IMR-90 (cell line): Measurements from ENCODE around the gene MAGI1. TPM values are rescaled to one million over a fixed set of nuclear protein-coding genes. Genes with fewer than 3 reads are reported as not detected.

Experiments used
- ATAC-seq: fragments of 200-7000 bp; cut with Tn5 transposase; 2 replicates; pipeline ENCODE4 v1.9.1; 2020; ENCODE audit warnings: low read depth, mild to moderate bottlenecking, moderate library complexity
- BruUV-seq: library from RNA; stranded (reverse); fragments of 400-500 nt; replicated peaks from 2 replicates; lab custom pipeline; 2021; lab: Mats Ljungman, UMichigan
- CTCF ChIA-PET: fragments of 300-600 bp; formaldehyde crosslinking; extraction: SDS; loops from one replicate; lab custom pipeline; 2021; ENCODE audit warnings: antibody characterized with exemption; lab: Yijun Ruan, JAX
- POLR2A ChIA-PET: fragments of 300-600 bp; sonication (Branson Sonifier 250); formaldehyde crosslinking; loops from one replicate; lab custom pipeline; 2022; ENCODE audit warnings: antibody characterized with exemption; ENCODE audit not compliant: unreplicated experiment; lab: Charles Lee
- DNase-seq: peaks from one replicate; pipeline ENCODE4 v3.0.0; 2013
- H2AFZ ChIP-seq: replicated peaks from 2 replicates; pipeline ENCODE3; 2013; ENCODE audit warnings: low read length, mild to moderate bottlenecking; ENCODE audit not compliant: poor library complexity
- H2AK5ac ChIP-seq: 2 replicates; pipeline ENCODE4 v1.6.1; 2013; ENCODE audit warnings: low read depth, low read length, inconsistent platforms
- H2AK9ac ChIP-seq: replicated peaks from 2 replicates; pipeline ENCODE3; 2013; ENCODE audit warnings: mild to moderate bottlenecking, low read depth, low read length, moderate library complexity; ENCODE audit not compliant: poor library complexity
- H2BK120ac ChIP-seq: 2 replicates; pipeline ENCODE4 v1.6.1; 2013; ENCODE audit warnings: low read depth, low read length, inconsistent platforms
- H2BK15ac ChIP-seq: 3 replicates; pipeline ENCODE4 v1.6.1; 2013; ENCODE audit warnings: low read depth, low read length, inconsistent platforms
- H2BK20ac ChIP-seq: 2 replicates; pipeline ENCODE4 v1.6.1; 2013; ENCODE audit warnings: low read depth, mild to moderate bottlenecking, inconsistent platforms, low read length, moderate library complexity
- H2BK5ac ChIP-seq: 2 replicates; pipeline ENCODE4 v1.6.1; 2013; ENCODE audit warnings: mild to moderate bottlenecking, low read depth, low read length, inconsistent platforms; ENCODE audit not compliant: poor library complexity, severe bottlenecking
- H3K14ac ChIP-seq: replicated peaks from 2 replicates; pipeline ENCODE4 v1.6.1; 2013; ENCODE audit warnings: low read depth, low read length, inconsistent platforms
- H3K18ac ChIP-seq: 2 replicates; pipeline ENCODE4 v1.6.1; 2013; ENCODE audit warnings: low read depth, low read length, control low read depth
- H3K23ac ChIP-seq: 2 replicates; pipeline ENCODE4 v1.6.1; 2013; ENCODE audit warnings: low read depth, low read length, inconsistent platforms
- H3K27ac ChIP-seq: 2 replicates; pipeline ENCODE4 v1.5.1; 2013; ENCODE audit warnings: mild to moderate bottlenecking, control low read depth, low read length; ENCODE audit not compliant: insufficient read depth
- H3K27me3 ChIP-seq: 2 replicates; pipeline ENCODE4 v1.6.1; 2013; ENCODE audit warnings: low read length; ENCODE audit not compliant: control insufficient read depth, insufficient read depth
- H3K36me3 ChIP-seq: 2 replicates; pipeline ENCODE4 v1.6.1; 2013; ENCODE audit warnings: low read length, mixed read lengths; ENCODE audit not compliant: control insufficient read depth, insufficient read depth
- H3K4ac ChIP-seq: 2 replicates; pipeline ENCODE4 v1.6.1; 2013; ENCODE audit warnings: low read depth, low read length, inconsistent platforms
- H3K4me1 ChIP-seq: 2 replicates; pipeline ENCODE4 v1.6.1; 2013; ENCODE audit warnings: low read length, mixed read lengths; ENCODE audit not compliant: control insufficient read depth, insufficient read depth
- H3K4me2 ChIP-seq: 2 replicates; pipeline ENCODE4 v1.6.1; 2013; ENCODE audit warnings: low read depth, mild to moderate bottlenecking, control low read depth, low read length, moderate library complexity
- H3K4me3 ChIP-seq: 2 replicates; pipeline ENCODE4 v1.5.1; 2013; ENCODE audit warnings: low read depth, mild to moderate bottlenecking, control low read depth, low read length, moderate library complexity; ENCODE audit not compliant: insufficient read depth
- H3K56ac ChIP-seq: 2 replicates; pipeline ENCODE4 v1.6.1; 2013; ENCODE audit warnings: low read length, inconsistent platforms; ENCODE audit not compliant: insufficient read depth; ENCODE audit errors: extremely low read depth
- H3K79me1 ChIP-seq, 2 experiments: 2 replicates each; pipeline ENCODE4 v1.6.1; 2013; ENCODE audit warnings: low read length in 2 of 2, inconsistent platforms in 1 of 2, low read depth in 1 of 2
- H3K9ac ChIP-seq: 2 replicates; pipeline ENCODE4 v1.6.1; 2013; ENCODE audit warnings: low read depth, low read length, control low read depth
- H3K9me1 ChIP-seq: 2 replicates; pipeline ENCODE4 v1.6.1; 2013; ENCODE audit warnings: low read length, inconsistent platforms; ENCODE audit not compliant: insufficient read depth
- H3K9me3 ChIP-seq: 2 replicates; pipeline ENCODE4 v1.6.1; 2013; ENCODE audit warnings: low read length; ENCODE audit not compliant: control insufficient read depth, insufficient read depth
- H4K20me1 ChIP-seq: 2 replicates; pipeline ENCODE4 v1.6.1; 2013; ENCODE audit warnings: low read length, inconsistent platforms; ENCODE audit not compliant: insufficient read depth
- H4K5ac ChIP-seq: 2 replicates; pipeline ENCODE4 v1.6.1; 2013; ENCODE audit warnings: mild to moderate bottlenecking, low read depth, low read length, control low read depth
- H4K8ac ChIP-seq, 2 experiments: 2 replicates each; pipeline ENCODE4 v1.6.1; 2013; ENCODE audit warnings: low read depth in 2 of 2, low read length in 2 of 2, control low read depth in 1 of 2, inconsistent platforms in 1 of 2
- H4K91ac ChIP-seq: 2 replicates; pipeline ENCODE4 v1.6.1; 2013; ENCODE audit warnings: low read depth, low read length, inconsistent platforms; ENCODE audit not compliant: insufficient read depth
- BHLHE40 ChIP-seq: fragments of 150-350 bp; IDR thresholded peaks from 2 replicates; pipeline ENCODE4 v1.6.1; 2016; ENCODE audit warnings: mild to moderate bottlenecking, low read depth, low read length
- CEBPB ChIP-seq: IDR thresholded peaks from 2 replicates; pipeline ENCODE4 v1.6.1; 2012; ENCODE audit warnings: low read depth, low read length, improper control_type of control experiment
- CHD1 ChIP-seq: IDR thresholded peaks from 2 replicates; pipeline ENCODE4 v1.6.1; 2012; ENCODE audit warnings: low read depth, low read length, improper control_type of control experiment
- CTCF ChIP-seq: conservative IDR thresholded peaks from 2 replicates; pipeline ENCODE4 v1.5.1; 2012; ENCODE audit warnings: mild to moderate bottlenecking, low read depth, low read length, improper control_type of control experiment
- ELK1 ChIP-seq: fragments of 150-350 bp; IDR thresholded peaks from 2 replicates; pipeline ENCODE4 v1.6.1; 2016; ENCODE audit warnings: low read depth, mild to moderate bottlenecking, low read length, moderate library complexity, borderline replicate concordance
- FOS ChIP-seq: fragments of 150-350 bp; IDR thresholded peaks from 2 replicates; pipeline ENCODE4 v1.6.1; 2016; ENCODE audit warnings: low read depth, low read length
- MAFK ChIP-seq: IDR thresholded peaks from 2 replicates; pipeline ENCODE4 v1.6.1; 2012; ENCODE audit warnings: low read depth, low read length, improper control_type of control experiment
- MAZ ChIP-seq: IDR thresholded peaks from 2 replicates; pipeline ENCODE4 v1.6.1; 2012; ENCODE audit warnings: low read depth, mild to moderate bottlenecking, low read length, improper control_type of control experiment, moderate library complexity, borderline replicate concordance
- MXI1 ChIP-seq: IDR thresholded peaks from 2 replicates; pipeline ENCODE4 v1.6.1; 2012; ENCODE audit warnings: low read depth, mild to moderate bottlenecking, low read length, moderate library complexity, borderline replicate concordance
- NFE2L2 ChIP-seq: fragments of 150-350 bp; IDR thresholded peaks from 2 replicates; pipeline ENCODE4 v1.6.1; 2016; ENCODE audit warnings: low read depth, mild to moderate bottlenecking, low read length
- RAD21 ChIP-seq: IDR thresholded peaks from 2 replicates; pipeline ENCODE4 v1.6.1; 2012; ENCODE audit warnings: low read length, improper control_type of control experiment
- RCOR1 ChIP-seq: IDR thresholded peaks from 2 replicates; pipeline ENCODE4 v1.6.1; 2012; ENCODE audit warnings: mild to moderate bottlenecking, low read length, improper control_type of control experiment; ENCODE audit not compliant: insufficient replicate concordance
- RFX5 ChIP-seq: IDR thresholded peaks from 2 replicates; pipeline ENCODE4 v1.8.0; 2012; ENCODE audit warnings: low read depth, mild to moderate bottlenecking, low read length, moderate library complexity
- SMC3 ChIP-seq: fragments of 150-350 bp; IDR thresholded peaks from 2 replicates; pipeline ENCODE4 v1.6.1; 2016; ENCODE audit warnings: low read depth, mild to moderate bottlenecking, antibody characterized with exemption, low read length, moderate library complexity
- USF2 ChIP-seq: fragments of 150-350 bp; IDR thresholded peaks from 2 replicates; pipeline ENCODE4 v1.6.1; 2017; ENCODE audit warnings: mild to moderate bottlenecking, antibody characterized with exemption, low read length, low read depth
- WGBS, 2 experiments: methylation state at CpG; one replicate each; pipeline versions ENCODE4 v1.1.5 to v1.1.7; 2013; ENCODE audit warnings: missing lambda C conversion rate in 2 of 2; ENCODE audit not compliant: insufficient read length in 1 of 2; ENCODE audit errors: extremely low coverage in 2 of 2; 5-methylcytosine and 5-hydroxymethylcytosine counted together
- dilution Hi-C: fragments of 300-500 bp; cut with HindIII; formaldehyde crosslinking; loops from one replicate; pipeline ENCODE4 v1.14.3; 2018; ENCODE audit warnings: low sequenced_read_pairs; ENCODE audit not compliant: unreplicated experiment
- in situ Hi-C: fragments of 300-500 bp; cut with MboI; formaldehyde crosslinking; loops from 3 replicates; pipeline ENCODE4 v1.14.3; 2019; ENCODE audit warnings: low sequenced_read_pairs, inconsistent platforms, mixed read lengths
- intact Hi-C: fragments of 100-400 bp; cut with micrococcal nuclease; formaldehyde crosslinking; loops from 2 replicates; pipeline ENCODE4 v1.10.0; 2022
- polyA plus RNA-seq, 3 experiments: library from polyadenylated mRNA; depleted of rRNA; stranded (reverse); fragments of >200 nt; gene quantifications; 2 replicates each; pipeline ENCODE4 v1.2.3, GENCODE V29; 2012; ENCODE audit warnings: low replicate concordance in 1 of 3
- total RNA-seq: library from RNA; depleted of rRNA; stranded (reverse); fragments of >200 nt; gene quantifications from 2 replicates; pipeline ENCODE4 v1.2.3, GENCODE V29; 2012

Gene MAGI1
- total and polyA plus RNA-seq, 2 of the 4 experiments (the other 2 are of a cell fraction), result 14.5 to 24.2 TPM

- Histone ChIP-seq H3K14ac (no peak overlapping the region), H3K9ac (no peak overlapping the region), H3K4ac (no peak overlapping the region), H4K20me1 (no peaks in the 10 kb centered on the region), H3K9me1 (no peaks in the 10 kb centered on the region), H3K23ac (no peak overlapping the region), H4K91ac (no peak overlapping the region), H3K27me3 (no peaks in the 10 kb centered on the region), H2BK20ac (no peak overlapping the region), H2BK120ac (no peak overlapping the region), H3K4me2 (no peak overlapping the region), H3K4me3 (no peak overlapping the region), H2AK9ac (no peak overlapping the region), H3K36me3 (peaks cover 12% of the 10 kb centered on the region), H2BK5ac (no peak overlapping the region), H2AFZ (no peak overlapping the region), H4K8ac (no peak overlapping the region), H3K56ac (no peak overlapping the region), H3K9me3 (no peaks in the 10 kb centered on the region), H2AK5ac (no peak overlapping the region), H3K27ac (no peak overlapping the region), H4K5ac (no peak overlapping the region), H3K18ac (no peak overlapping the region), H2BK15ac (no peak overlapping the region), H3K79me1 (no peaks in the 10 kb centered on the region; a peak in 1 of 4 replicates), H3K4me1 (no peaks in the 10 kb centered on the region)
- ChIA-PET CTCF (no interaction called here), POLR2A (no interaction called here)
- no peak for TF ChIP-seq RAD21
- TF ChIP-seq RCOR1, result no peak
- TF ChIP-seq CHD1, result no peak
- no peak for TF ChIP-seq RFX5
- TF ChIP-seq NFE2L2, result no peak
- TF ChIP-seq BHLHE40, result no peak
- TF ChIP-seq SMC3, result no peak
- TF ChIP-seq CEBPB, result no peak
- TF ChIP-seq ELK1, result no peak
- TF ChIP-seq MAFK, result no peak
- TF ChIP-seq FOS, result no peak
- no peak for TF ChIP-seq MAZ
- TF ChIP-seq USF2, result no peak
- no peak for TF ChIP-seq MXI1
- TF ChIP-seq CTCF, result no peak
- dilution Hi-C loops (no loop called here), intact Hi-C loops (no loop called here), in situ Hi-C loops (loop anchor here (10.0 to 25.0 kb wide), 2 partner anchors 241 to 754 kb away; no protein-coding TSS in a partner anchor)
- ATAC-seq (no peak), DNase-seq (no peak)
- no CpG with 5 or more reads among the region's 5 CpGs for WGBS, 2 experiments
- no TSS peak for BruUV-seq
These were observed 605.2 kb downstream of the MAGI1 start for GRCh38 chr3:65433480-65433879.
